B cell (primary cell): ENCODE measurements around the gene LHPP. TPM values are rescaled to one million over a fixed set of nuclear protein-coding genes. Genes with fewer than 3 reads are reported as not detected.

Experiments used
- ATAC-seq: fragments of 200-7000 bp; cut with Tn5 transposase; one replicate; pipeline ENCODE4 v1.10.0; 2021; ENCODE audit warnings: low read depth, mild to moderate bottlenecking, moderate number of reproducible peaks, moderate library complexity
- CTCF ChIA-PET: fragments of 350-600 bp; sonication (Branson Sonifier 250); formaldehyde crosslinking; loops from one replicate; lab custom pipeline; 2021; ENCODE audit warnings: antibody characterized with exemption, inconsistent platforms; lab: Charles Lee
- POLR2A ChIA-PET: fragments of 350-600 bp; sonication (Branson Sonifier 250); formaldehyde crosslinking; loops from one replicate; lab custom pipeline; 2021; ENCODE audit warnings: antibody characterized with exemption; lab: Charles Lee
- DNase-seq: peaks from one replicate; pipeline ENCODE4 v3.0.0; 2013
- H2AFZ ChIP-seq: 2 replicates; pipeline ENCODE4 v1.6.1; 2012; ENCODE audit warnings: mild to moderate bottlenecking, low read depth, low read length; ENCODE audit not compliant: insufficient read depth, poor library complexity, severe bottlenecking
- H3K27ac ChIP-seq, 2 donors: 1 replicate in 1 of 2; 2 replicates in 1 of 2; pipeline ENCODE4 v1.5.1; 2012 to 2013; ENCODE audit warnings: low read length in 2 of 2, mild to moderate bottlenecking in 2 of 2, moderate library complexity in 1 of 2
- H3K27me3 ChIP-seq, 4 experiments: fragments of 200-600 bp in 1 of 4; sonication (generic) in 1 of 4; replicated peaks in 1 of 4; 1 replicate in 2 of 4; 2 replicates in 2 of 4; pipeline versions ENCODE4 v1.6.1 to v1.7.0; 2013 to 2016; ENCODE audit warnings: low read length in 3 of 4, mild to moderate bottlenecking in 2 of 4, mixed read lengths in 1 of 4, moderate library complexity in 1 of 4; ENCODE audit not compliant: insufficient read depth in 4 of 4, control insufficient read depth in 3 of 4; ENCODE audit errors: control extremely low read depth in 1 of 4
- H3K36me3 ChIP-seq, 2 experiments: replicated peaks in 1 of 2; 1 replicate in 1 of 2; 2 replicates in 1 of 2; pipeline versions ENCODE4 v1.6.1 to v1.7.1; 2013; ENCODE audit warnings: low read length in 1 of 2; ENCODE audit not compliant: insufficient read depth in 2 of 2, control insufficient read depth in 1 of 2; ENCODE audit errors: control extremely low read depth in 1 of 2, extremely low read depth in 1 of 2
- H3K4me1 ChIP-seq, 2 donors: fragments of 200-600 bp in 1 of 2; sonication (generic) in 1 of 2; 1 replicate in 1 of 2; 2 replicates in 1 of 2; pipeline versions ENCODE4 v1.5.1 to v1.6.1; 2013 to 2017; ENCODE audit warnings: low read length in 2 of 2; ENCODE audit not compliant: control insufficient read depth in 2 of 2, insufficient read depth in 2 of 2
- H3K4me2 ChIP-seq: replicated peaks from 2 replicates; pipeline ENCODE3; 2012; ENCODE audit warnings: mild to moderate bottlenecking, low read depth, low read length; ENCODE audit not compliant: poor library complexity, severe bottlenecking
- H3K4me3 ChIP-seq, 5 experiments: fragments of 200-600 bp in 1 of 5; sonication (generic) in 1 of 5; 1 replicate in 3 of 5; 2 replicates in 2 of 5; pipeline versions ENCODE4 v1.5.1 to v1.7.0; 2011 to 2016; ENCODE audit warnings: low read length in 4 of 5, mild to moderate bottlenecking in 4 of 5, low read depth in 2 of 5, control low read depth in 1 of 5, moderate library complexity in 1 of 5; ENCODE audit not compliant: insufficient read depth in 1 of 5; ENCODE audit errors: control extremely low read depth in 1 of 5, extremely low read depth in 1 of 5
- H3K79me2 ChIP-seq: fragments of 200-600 bp; sonication (generic); one replicate; pipeline ENCODE4 v1.6.0; 2016; ENCODE audit warnings: low read length; ENCODE audit not compliant: control insufficient read depth, insufficient read depth
- H3K9ac ChIP-seq: fragments of 200-600 bp; sonication (generic); 2 replicates; pipeline ENCODE4 v1.6.1; 2017; ENCODE audit warnings: mild to moderate bottlenecking, low read length, moderate library complexity
- H3K9me3 ChIP-seq, 3 donors: one replicate each; pipeline versions ENCODE4 v1.6.1 to v1.7.1; 2013; ENCODE audit warnings: low read length in 2 of 3; ENCODE audit not compliant: control insufficient read depth in 2 of 3, insufficient read depth in 1 of 3; ENCODE audit errors: control extremely low read depth in 1 of 3
- H4K20me1 ChIP-seq: 2 replicates; pipeline ENCODE4 v1.6.0; 2012; ENCODE audit warnings: mild to moderate bottlenecking, low read length; ENCODE audit not compliant: insufficient read depth, control insufficient read depth, poor library complexity, severe bottlenecking
- H3K27ac Mint-ChIP-seq: one replicate; pipeline ENCODE4 v1.8.0; 2021; ENCODE audit warnings: mixed read lengths
- H3K27me3 Mint-ChIP-seq: one replicate; pipeline ENCODE4 v1.8.0; 2021; ENCODE audit warnings: mixed read lengths
- H3K4me1 Mint-ChIP-seq: one replicate; pipeline ENCODE4 v1.8.0; 2021; ENCODE audit warnings: mixed read lengths
- H3K4me3 Mint-ChIP-seq: one replicate; pipeline ENCODE4 v1.8.0; 2021; ENCODE audit warnings: mixed read lengths
- H3K9me3 Mint-ChIP-seq: one replicate; pipeline ENCODE4 v1.8.0; 2022; ENCODE audit warnings: mixed read lengths; ENCODE audit not compliant: insufficient read depth
- EZH2 ChIP-seq: IDR thresholded peaks from 2 replicates; pipeline ENCODE4 v1.6.1; 2012; ENCODE audit warnings: borderline replicate concordance, low read depth, mild to moderate bottlenecking, moderate library complexity, low read length; ENCODE audit not compliant: insufficient read depth, poor library complexity, severe bottlenecking
- WGBS: methylation state at CpG from one replicate; pipeline ENCODE4 v1.1.5; 2013; ENCODE audit warnings: missing lambda C conversion rate; ENCODE audit not compliant: insufficient coverage; 5-methylcytosine and 5-hydroxymethylcytosine counted together
- intact Hi-C: fragments of 100-400 bp; cut with micrococcal nuclease; formaldehyde crosslinking; loops from one replicate; pipeline ENCODE4 v1.10.0; 2022
- polyA plus RNA-seq: library from polyadenylated mRNA; depleted of rRNA; stranded (reverse); fragments of >200 nt; gene quantifications from 2 replicates; pipeline ENCODE4 v1.2.3, GENCODE V29; 2012
- total RNA-seq, 2 donors: library from RNA; stranded (reverse); fragments of 120-200 nt in 1 of 2; gene quantifications; 1 replicate in 1 of 2; 2 replicates in 1 of 2; pipeline versions ENCODE4 v1.2.3 to v1.2.4, GENCODE V29; 2013 to 2022
- TF ChIP-seq, protein P1 (sequence below): fragments of 200-600 bp; IDR thresholded peaks from one replicate; pipeline ENCODE4 v1.8.0; 2022; ENCODE audit warnings: antibody characterized with exemption, mild to moderate bottlenecking

The LHPP gene
- total and polyA plus RNA-seq, 2 donors (not counting 1 experiment from before 2014, with no cell fraction given), result 60.2 to 83.5 TPM

DNA sequence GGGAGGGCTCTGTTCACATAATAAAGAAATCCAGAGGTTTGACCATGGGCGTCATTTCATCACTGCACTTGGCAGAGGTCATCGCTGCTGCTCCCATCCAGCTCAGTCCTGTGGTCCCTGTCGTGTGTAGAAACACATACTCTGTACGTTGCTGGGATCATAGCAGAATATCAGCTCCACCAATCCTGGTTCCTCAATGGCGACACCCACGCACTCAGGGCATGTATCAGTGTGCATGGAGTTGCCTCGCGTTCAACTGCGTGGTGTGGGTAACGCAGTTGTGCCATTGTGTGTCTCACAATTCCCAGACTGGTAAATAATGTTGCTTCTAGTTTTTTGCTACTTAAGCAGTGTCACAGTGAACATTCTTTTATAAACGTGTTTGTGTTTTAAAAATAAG lies 111.1 kb downstream of the LHPP start:
- peaks cover 31 to 43% of the 10 kb centered on the region in 2 donors for H3K4me1 ChIP-seq
- no peak overlapping the region for H3K27ac ChIP-seq
- Mint-ChIP-seq H3K4me3 (no peak overlapping the region), H3K27me3 (no peaks in the 10 kb centered on the region), H3K27ac (no peak overlapping the region), H3K4me1 (peaks cover 49% of the 10 kb centered on the region), H3K9me3 (no peaks in the 10 kb centered on the region)
- ChIA-PET CTCF (interaction anchor here (0.7 to 0.9 kb wide), 2 partner anchors 9 to 48 kb away, joined by 3 to 6 read pairs; no protein-coding TSS in a partner anchor), POLR2A (no interaction called here)
- ATAC-seq, result no peak
- DNase-seq, result no peak
- no peak for TF ChIP-seq EZH2
- TF ChIP-seq, protein P1, sequence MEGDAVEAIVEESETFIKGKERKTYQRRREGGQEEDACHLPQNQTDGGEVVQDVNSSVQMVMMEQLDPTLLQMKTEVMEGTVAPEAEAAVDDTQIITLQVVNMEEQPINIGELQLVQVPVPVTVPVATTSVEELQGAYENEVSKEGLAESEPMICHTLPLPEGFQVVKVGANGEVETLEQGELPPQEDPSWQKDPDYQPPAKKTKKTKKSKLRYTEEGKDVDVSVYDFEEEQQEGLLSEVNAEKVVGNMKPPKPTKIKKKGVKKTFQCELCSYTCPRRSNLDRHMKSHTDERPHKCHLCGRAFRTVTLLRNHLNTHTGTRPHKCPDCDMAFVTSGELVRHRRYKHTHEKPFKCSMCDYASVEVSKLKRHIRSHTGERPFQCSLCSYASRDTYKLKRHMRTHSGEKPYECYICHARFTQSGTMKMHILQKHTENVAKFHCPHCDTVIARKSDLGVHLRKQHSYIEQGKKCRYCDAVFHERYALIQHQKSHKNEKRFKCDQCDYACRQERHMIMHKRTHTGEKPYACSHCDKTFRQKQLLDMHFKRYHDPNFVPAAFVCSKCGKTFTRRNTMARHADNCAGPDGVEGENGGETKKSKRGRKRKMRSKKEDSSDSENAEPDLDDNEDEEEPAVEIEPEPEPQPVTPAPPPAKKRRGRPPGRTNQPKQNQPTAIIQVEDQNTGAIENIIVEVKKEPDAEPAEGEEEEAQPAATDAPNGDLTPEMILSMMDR, result no peak
- intact Hi-C loops, result no loop called here
- peaks cover 34% of the 10 kb centered on the region for H3K79me2 ChIP-seq
- H3K4me2 ChIP-seq, result no peak overlapping the region
- no peaks in the 10 kb centered on the region for H4K20me1 ChIP-seq
- WGBS, result 98% methylated on average over 10 of the region's 11 CpGs
- no peaks in the 10 kb centered on the region for H3K27me3 ChIP-seq
- H3K9me3 ChIP-seq, result peaks cover 0 to 7% (median 0%) of the 10 kb centered on the region in 3 donors
- no peak overlapping the region for H3K9ac ChIP-seq
- no peak overlapping the region for H2AFZ ChIP-seq
- no peak overlapping the region for H3K4me3 ChIP-seq
- H3K36me3 ChIP-seq, result no peaks in the 10 kb centered on the region

DNA sequence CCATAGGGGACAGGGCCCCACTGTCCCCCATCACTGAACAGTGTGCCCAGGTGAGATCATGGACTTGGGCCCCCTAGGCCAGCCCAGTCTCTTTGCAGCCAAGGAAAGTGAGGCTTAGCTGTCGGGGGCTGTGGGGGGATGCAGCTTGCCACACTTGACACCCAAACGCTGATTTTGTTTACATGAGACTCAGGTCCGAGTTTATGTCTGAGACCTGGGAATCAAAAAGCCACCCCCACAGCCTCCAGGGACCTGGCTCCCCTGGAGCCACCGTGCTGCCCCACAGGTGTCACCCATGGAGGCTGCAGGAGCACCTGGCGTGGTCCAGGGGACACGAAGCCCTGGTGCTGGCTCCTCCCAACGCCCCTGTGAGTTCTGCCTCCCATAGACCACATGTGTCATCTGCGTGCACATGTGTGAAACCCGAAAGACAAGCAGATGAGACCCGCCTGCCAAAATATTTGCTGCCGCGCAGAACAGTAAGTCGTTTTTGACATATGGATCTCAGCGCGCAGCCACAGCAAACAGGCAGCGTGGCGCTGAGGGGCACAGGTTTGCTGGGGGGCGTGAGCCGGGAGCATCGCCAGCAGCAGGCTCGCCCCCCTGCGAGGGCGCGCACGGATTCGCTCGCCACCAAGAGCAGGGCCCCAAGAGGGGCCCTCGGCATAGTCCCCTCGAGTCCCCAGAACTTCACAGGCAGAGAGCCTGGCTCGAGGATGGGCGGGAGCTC lies 112.3 kb downstream of the LHPP start:
- WGBS, result 89% methylated on average over 31 of the region's 31 CpGs
- ChIA-PET POLR2A (no interaction called here), CTCF (interaction anchor here (0.9 kb wide), 1 partner anchor 46 kb away, joined by 3 read pairs; no protein-coding TSS in a partner anchor)
- Mint-ChIP-seq H3K9me3 (no peaks in the 10 kb centered on the region), H3K4me3 (no peak overlapping the region), H3K27me3 (no peaks in the 10 kb centered on the region), H3K27ac (no peak overlapping the region), H3K4me1 (peaks cover 50% of the 10 kb centered on the region)
- H3K27ac ChIP-seq, result no peak overlapping the region
- H3K36me3 ChIP-seq, result no peaks in the 10 kb centered on the region
- no peak for TF ChIP-seq EZH2
- TF ChIP-seq, protein P1, result no peak
- peaks cover 0 to 4% (median 0%) of the 10 kb centered on the region in 3 donors for H3K9me3 ChIP-seq
- peaks cover 36% of the 10 kb centered on the region for H3K79me2 ChIP-seq
- no peaks in the 10 kb centered on the region for H4K20me1 ChIP-seq
- DNase-seq (no peak), ATAC-seq (no peak)
- no peak overlapping the region for H3K4me2 ChIP-seq
- H3K27me3 ChIP-seq, result no peaks in the 10 kb centered on the region
- intact Hi-C loops, result no loop called here
- peaks cover 27 to 42% of the 10 kb centered on the region in 2 donors for H3K4me1 ChIP-seq
- H3K4me3 ChIP-seq, result no peak overlapping the region
- no peak overlapping the region for H3K9ac ChIP-seq
- no peak overlapping the region for H2AFZ ChIP-seq
